ENCODE results near the gene PTPN22.
A peak's percentile ranks its signal among the peaks of the same experiment; 100 is the strongest.

PTPN22 gene

GRCh38 chr1:113871597-113872113, at the start of gene PTPN22:
Gene PTPN22 (minus strand): TSS chr1:113871712.
- DNase-seq: peak; percentile 81

- DNase-seq: no peak
Observed at GRCh38 chr1:113918243-113918642, 46.7 kb upstream of the PTPN22 start.

- DNase-seq: peak; percentile 31
Observed at GRCh38 chr1:113917400-113918082, 46.0 kb upstream of the PTPN22 start.

GRCh38 chr1:113916974-113917373, 45.5 kb upstream of the PTPN22 start:
- no peak for DNase-seq

- no peak for DNase-seq
Observed at GRCh38 chr1:113913887-113914664, 42.6 kb upstream of the PTPN22 start.

GRCh38 chr1:113913312-113913668, 41.8 kb upstream of the PTPN22 start:
- no peak for DNase-seq

GRCh38 chr1:113912594-113913311, 41.2 kb upstream of the PTPN22 start:
- DNase-seq: peak; percentile 81

GRCh38 chr1:113905435-113905861, 33.9 kb upstream of the PTPN22 start:
- peak; percentile 7 for DNase-seq

- peak; percentile 100 for DNase-seq
Observed at GRCh38 chr1:113904674-113905434, 33.3 kb upstream of the PTPN22 start, which contains the start of the genes AP4B1 and DCLRE1B. Gene AP4B1 (minus strand): TSS chr1:113904799. CDS start chr1:113904717, 82 bp downstream. Gene DCLRE1B (plus strand): TSS chr1:113905326. CDS start chr1:113905587, 261 bp downstream.

GRCh38 chr1:113904293-113904673, 32.8 kb upstream of the PTPN22 start:
- DNase-seq: no peak

- DNase-seq: no peak
Observed at GRCh38 chr1:113903501-113904292, 32.2 kb upstream of the PTPN22 start.

GRCh38 chr1:113901191-113901590, 29.7 kb upstream of the PTPN22 start:
- DNase-seq: no peak

GRCh38 chr1:113899111-113899510, 27.6 kb upstream of the PTPN22 start:
- no peak for DNase-seq

- DNase-seq: no peak
Observed at GRCh38 chr1:113898241-113898814, 26.8 kb upstream of the PTPN22 start.

- peak; percentile 13 for DNase-seq
Observed at GRCh38 chr1:113895961-113896360, 24.4 kb upstream of the PTPN22 start.

GRCh38 chr1:113895098-113895497, 23.6 kb upstream of the PTPN22 start:
- DNase-seq: no peak

- DNase-seq: no peak
Observed at GRCh38 chr1:113893267-113893666, 21.8 kb upstream of the PTPN22 start.

GRCh38 chr1:113891631-113892220, 20.2 kb upstream of the PTPN22 start:
- DNase-seq: no peak

GRCh38 chr1:113890816-113891215, 19.3 kb upstream of the PTPN22 start:
- DNase-seq: no peak

- DNase-seq: no peak
Observed at GRCh38 chr1:113887402-113888175, 16.1 kb upstream of the PTPN22 start, which contains the start of gene BCL2L15. Gene BCL2L15 (minus strand): TSS chr1:113887581. CDS start chr1:113887375, 206 bp downstream.

All from fibroblast of skin of right quadriceps (primary cell).